K562 treated with DMSO at 1 percent for 4 hours (cell line): ENCODE measurements around the gene SLC25A52. TPM values are rescaled to one million over a fixed set of nuclear protein-coding genes. Genes with fewer than 3 reads are reported as not detected.

Experiments
- total RNA-seq: library from RNA; unstranded; fragments of 300-600 nt; gene quantifications from 2 replicates; pipeline ENCODE4 v1.2.3, GENCODE V29; 2022; ENCODE audit not compliant: insufficient read depth

The SLC25A52 gene, protein sequence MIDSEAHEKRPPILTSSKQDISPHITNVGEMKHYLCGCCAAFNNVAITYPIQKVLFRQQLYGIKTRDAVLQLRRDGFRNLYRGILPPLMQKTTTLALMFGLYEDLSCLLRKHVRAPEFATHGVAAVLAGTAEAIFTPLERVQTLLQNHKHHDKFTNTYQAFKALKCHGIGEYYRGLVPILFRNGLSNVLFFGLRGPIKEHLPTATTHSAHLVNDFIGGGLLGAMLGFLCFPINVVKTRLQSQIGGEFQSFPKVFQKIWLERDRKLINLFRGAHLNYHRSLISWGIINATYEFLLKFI
- not detected in 2 replicates for total RNA-seq

DNA sequence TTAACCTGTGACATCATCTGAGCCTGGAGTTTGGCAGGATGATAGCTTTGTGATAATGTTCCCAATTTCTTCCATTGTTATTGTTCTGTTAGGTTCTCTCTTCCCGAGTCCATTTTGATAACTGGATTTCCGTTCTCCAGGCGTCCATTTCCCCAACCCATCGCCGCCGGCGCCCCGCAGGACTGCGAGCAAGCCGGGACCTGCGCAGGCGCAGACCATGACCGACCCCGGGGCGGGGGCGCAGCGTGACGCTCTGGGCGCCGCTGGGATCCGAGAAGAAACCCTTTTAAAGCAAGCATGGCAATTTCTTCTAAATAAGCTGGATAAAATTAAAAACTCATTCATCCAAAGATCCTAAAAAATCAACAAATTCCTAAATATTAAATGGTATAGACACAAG, at the start of gene SLC25A52:
Gene SLC25A52, minus strand, starts transcription at position 186 of the 400 bp plus-strand sequence. CDS start 219 bp downstream, outside the sequence.

Other genes starting within 250 kb of the SLC25A52 start
- not detected in 2 replicates for gene TTR, start 169.0 kb downstream of the SLC25A52 start, total RNA-seq
- not detected in 2 replicates for gene B4GALT6, start 76.3 kb downstream of the SLC25A52 start, total RNA-seq
- 17.2 and 30.7 TPM in 2 replicates for gene TRAPPC8, start 182.2 kb upstream of the SLC25A52 start, total RNA-seq